Type B pancreatic cell (in vitro differentiated cells): ENCODE measurements around the gene GRIK4. TPM values are rescaled to one million over a fixed set of nuclear protein-coding genes. Genes with fewer than 3 reads are reported as not detected.

Source experiments
- DNase-seq: peaks from one replicate; pipeline ENCODE4 v3.0.0; 2021; ENCODE audit warnings: mixed read lengths; ENCODE audit not compliant: unreplicated experiment; ENCODE audit errors: extremely low spot score
- H3K27ac Mint-ChIP-seq: 2 replicates; pipeline ENCODE4 v1.8.0; 2021; ENCODE audit warnings: mild to moderate bottlenecking, mixed read lengths
- H3K27me3 Mint-ChIP-seq: 2 replicates; pipeline ENCODE4 v1.8.0; 2021; ENCODE audit warnings: mixed read lengths
- H3K36me3 Mint-ChIP-seq: 2 replicates; pipeline ENCODE4 v1.8.0; 2021; ENCODE audit warnings: mixed read lengths
- H3K4me1 Mint-ChIP-seq: one replicate; pipeline ENCODE4 v1.8.0; 2021; ENCODE audit warnings: mixed read lengths; ENCODE audit not compliant: unreplicated experiment
- H3K4me3 Mint-ChIP-seq: 2 replicates; pipeline ENCODE4 v1.8.0; 2021; ENCODE audit warnings: mild to moderate bottlenecking, mixed read lengths
- H3K9me3 Mint-ChIP-seq: 2 replicates; pipeline ENCODE4 v1.8.0; 2021; ENCODE audit warnings: mixed read lengths
- total RNA-seq: library from RNA; stranded (reverse); gene quantifications from 2 replicates; pipeline ENCODE4 v1.2.1, GENCODE V29; 2021; ENCODE audit warnings: low replicate concordance
- TF ChIP-seq, protein P1 (sequence below): fragments of 200-600 bp; sonication (generic); conservative IDR thresholded peaks from 2 replicates; pipeline ENCODE4 v1.5.0; 2021; ENCODE audit warnings: antibody characterized with exemption, mild to moderate bottlenecking

GRIK4 gene
- total RNA-seq, 1 donor from 2014 or later, result 0.72 TPM

DNA sequence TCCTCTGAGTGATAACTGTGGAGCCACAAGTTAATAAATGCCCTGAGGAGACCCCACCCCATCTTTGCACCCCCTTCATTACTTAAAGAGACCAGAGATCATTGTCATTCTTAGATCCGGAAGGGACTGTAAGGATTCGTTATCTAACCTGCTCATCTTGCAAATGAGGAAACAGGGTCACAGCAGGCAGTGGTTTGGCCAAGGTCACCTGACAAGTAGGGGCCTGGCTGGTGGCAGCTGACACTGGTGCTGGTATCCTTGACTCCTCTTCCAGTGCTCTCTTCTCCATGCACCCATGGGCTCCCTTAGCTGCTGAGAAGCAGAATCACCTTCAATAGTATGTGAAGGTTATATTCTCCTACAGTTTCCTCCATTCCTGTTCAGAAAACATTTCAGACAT is 151.6 kb downstream of the GRIK4 start:
- no peak overlapping the region for H3K4me3 Mint-ChIP-seq
- no peak overlapping the region for H3K27ac Mint-ChIP-seq
- peaks cover 42% of the 10 kb centered on the region for H3K27me3 Mint-ChIP-seq
- TF ChIP-seq, protein P1, sequence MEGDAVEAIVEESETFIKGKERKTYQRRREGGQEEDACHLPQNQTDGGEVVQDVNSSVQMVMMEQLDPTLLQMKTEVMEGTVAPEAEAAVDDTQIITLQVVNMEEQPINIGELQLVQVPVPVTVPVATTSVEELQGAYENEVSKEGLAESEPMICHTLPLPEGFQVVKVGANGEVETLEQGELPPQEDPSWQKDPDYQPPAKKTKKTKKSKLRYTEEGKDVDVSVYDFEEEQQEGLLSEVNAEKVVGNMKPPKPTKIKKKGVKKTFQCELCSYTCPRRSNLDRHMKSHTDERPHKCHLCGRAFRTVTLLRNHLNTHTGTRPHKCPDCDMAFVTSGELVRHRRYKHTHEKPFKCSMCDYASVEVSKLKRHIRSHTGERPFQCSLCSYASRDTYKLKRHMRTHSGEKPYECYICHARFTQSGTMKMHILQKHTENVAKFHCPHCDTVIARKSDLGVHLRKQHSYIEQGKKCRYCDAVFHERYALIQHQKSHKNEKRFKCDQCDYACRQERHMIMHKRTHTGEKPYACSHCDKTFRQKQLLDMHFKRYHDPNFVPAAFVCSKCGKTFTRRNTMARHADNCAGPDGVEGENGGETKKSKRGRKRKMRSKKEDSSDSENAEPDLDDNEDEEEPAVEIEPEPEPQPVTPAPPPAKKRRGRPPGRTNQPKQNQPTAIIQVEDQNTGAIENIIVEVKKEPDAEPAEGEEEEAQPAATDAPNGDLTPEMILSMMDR, result no peak
- no peak for DNase-seq
- H3K9me3 Mint-ChIP-seq, result no peaks in the 10 kb centered on the region
- no peaks in the 10 kb centered on the region for H3K4me1 Mint-ChIP-seq
- H3K36me3 Mint-ChIP-seq, result no peaks in the 10 kb centered on the region

DNA sequence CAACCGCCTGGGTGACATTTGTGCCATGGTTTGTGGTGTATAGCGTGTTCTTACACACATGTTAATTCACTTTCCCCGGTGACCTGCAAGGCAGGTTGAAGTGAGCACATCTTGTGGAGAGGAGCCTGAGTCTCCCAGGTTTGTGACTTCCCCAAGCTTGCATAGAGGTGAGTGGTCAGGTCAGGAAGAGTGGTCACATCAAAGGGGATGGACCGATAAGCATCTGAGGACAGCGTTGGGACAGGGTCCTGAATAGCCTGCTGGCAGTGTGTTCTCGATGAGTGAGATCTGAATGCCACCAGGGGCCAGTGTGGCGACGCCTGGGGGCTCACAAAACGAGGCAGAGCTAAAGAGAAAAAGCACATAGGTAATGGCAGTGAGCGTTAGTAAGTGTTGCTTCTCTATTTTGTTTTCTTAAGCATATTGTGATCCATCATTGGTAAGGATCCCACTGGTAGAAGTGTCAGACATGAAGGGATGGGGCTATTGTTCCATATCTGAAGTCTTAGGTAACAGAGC is 154.6 kb downstream of the GRIK4 start:
- Mint-ChIP-seq H3K27ac (no peak overlapping the region), H3K4me3 (no peak overlapping the region), H3K36me3 (no peaks in the 10 kb centered on the region), H3K27me3 (peaks cover 40% of the 10 kb centered on the region), H3K9me3 (no peaks in the 10 kb centered on the region), H3K4me1 (no peaks in the 10 kb centered on the region)
- DNase-seq, result no peak
- TF ChIP-seq, protein P1, result no peak

- H3K4me1 Mint-ChIP-seq, result no peaks in the 10 kb centered on the region
- DNase-seq, result no peak
- no peaks in the 10 kb centered on the region for H3K9me3 Mint-ChIP-seq
- no peaks in the 10 kb centered on the region for H3K36me3 Mint-ChIP-seq
- TF ChIP-seq, protein P1, result no peak
- no peak overlapping the region for H3K4me3 Mint-ChIP-seq
- peaks cover 46% of the 10 kb centered on the region for H3K27me3 Mint-ChIP-seq
- no peak overlapping the region for H3K27ac Mint-ChIP-seq
Measured at GRCh38 chr11:120667281-120667680, 155.7 kb downstream of the GRIK4 start.

GRCh38 chr11:120667934-120668333 is 156.4 kb downstream of the GRIK4 start:
- H3K4me1 Mint-ChIP-seq, result no peaks in the 10 kb centered on the region
- no peaks in the 10 kb centered on the region for H3K9me3 Mint-ChIP-seq
- H3K36me3 Mint-ChIP-seq, result no peaks in the 10 kb centered on the region
- TF ChIP-seq, protein P1, result no peak
- H3K27ac Mint-ChIP-seq, result no peak overlapping the region
- no peak overlapping the region for H3K4me3 Mint-ChIP-seq
- DNase-seq, result no peak
- H3K27me3 Mint-ChIP-seq, result peaks cover 49% of the 10 kb centered on the region

GRCh38 chr11:120668537-120668936 is 157.0 kb downstream of the GRIK4 start:
- Mint-ChIP-seq H3K36me3 (no peaks in the 10 kb centered on the region), H3K27me3 (peaks cover 43% of the 10 kb centered on the region), H3K4me3 (no peak overlapping the region), H3K9me3 (no peaks in the 10 kb centered on the region), H3K4me1 (no peaks in the 10 kb centered on the region), H3K27ac (no peak overlapping the region)
- TF ChIP-seq, protein P1, result no peak
- DNase-seq, result no peak

DNA sequence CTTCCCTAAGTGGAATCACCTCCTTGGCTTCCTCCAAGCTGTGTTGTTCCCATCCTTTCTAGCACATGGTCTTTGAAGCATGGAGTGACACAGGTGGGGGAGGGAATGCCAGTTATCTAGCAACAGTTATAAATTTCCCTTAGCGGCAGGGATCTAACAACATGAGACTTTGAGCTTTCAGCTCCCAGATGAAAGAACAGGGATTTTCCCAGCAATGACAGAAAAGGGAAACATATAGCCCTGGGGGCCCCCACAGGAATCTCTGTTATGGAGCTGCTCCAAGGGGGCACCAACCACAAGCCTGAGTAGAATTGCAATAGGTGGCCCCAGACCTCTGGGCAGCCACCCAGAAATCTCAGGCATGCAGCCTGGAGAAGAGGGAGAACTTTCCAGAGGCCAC is 163.0 kb downstream of the GRIK4 start:
- TF ChIP-seq, protein P1, result no peak
- Mint-ChIP-seq H3K27ac (no peak overlapping the region), H3K4me3 (no peak overlapping the region), H3K9me3 (no peaks in the 10 kb centered on the region), H3K4me1 (peaks cover 12% of the 10 kb centered on the region), H3K36me3 (no peaks in the 10 kb centered on the region), H3K27me3 (peaks cover 27% of the 10 kb centered on the region)
- DNase-seq, result no peak
